Trophoblast cell (in vitro differentiated cells and primary cell): ENCODE results near the gene B9D2.

Experiments used
- DNase-seq, 2 donors: peaks; one replicate each; pipeline ENCODE4 v3.0.0-alpha.2; 2016
- H2AFZ ChIP-seq: 2 replicates; pipeline ENCODE4 v1.6.1; 2013; ENCODE audit warnings: low read length, moderate library complexity, mild to moderate bottlenecking; ENCODE audit not compliant: insufficient read depth, poor library complexity
- H2AK5ac ChIP-seq: 2 replicates; pipeline ENCODE4 v1.6.1; 2013; ENCODE audit warnings: mild to moderate bottlenecking, low read length
- H2BK120ac ChIP-seq: 2 replicates; pipeline ENCODE4 v1.6.1; 2013; ENCODE audit warnings: low read length, mild to moderate bottlenecking, moderate library complexity; ENCODE audit not compliant: insufficient read depth, poor library complexity
- H2BK12ac ChIP-seq: 2 replicates; pipeline ENCODE4 v1.6.1; 2013; ENCODE audit warnings: mild to moderate bottlenecking, low read length, moderate library complexity
- H2BK5ac ChIP-seq: 2 replicates; pipeline ENCODE4 v1.6.1; 2013; ENCODE audit warnings: low read length, low read depth, moderate library complexity, mild to moderate bottlenecking; ENCODE audit not compliant: poor library complexity
- H3K14ac ChIP-seq: 2 replicates; pipeline ENCODE4 v1.6.1; 2013; ENCODE audit warnings: mild to moderate bottlenecking, low read length
- H3K18ac ChIP-seq: 2 replicates; pipeline ENCODE4 v1.6.1; 2013; ENCODE audit warnings: mild to moderate bottlenecking, low read length
- H3K23ac ChIP-seq: 2 replicates; pipeline ENCODE4 v1.6.1; 2013; ENCODE audit warnings: low read length
- H3K27ac ChIP-seq: 2 replicates; pipeline ENCODE4 v1.5.1; 2013; ENCODE audit warnings: low read depth, mild to moderate bottlenecking, inconsistent platforms, low read length, moderate library complexity
- H3K27me3 ChIP-seq: 2 replicates; pipeline ENCODE4 v1.6.1; 2013; ENCODE audit warnings: inconsistent platforms, mild to moderate bottlenecking, low read length, moderate library complexity; ENCODE audit not compliant: insufficient read depth
- H3K36me3 ChIP-seq, 2 experiments: 1 replicate in 1 of 2; 2 replicates in 1 of 2; pipeline ENCODE4 v1.6.1; 2013; ENCODE audit warnings: low read length in 2 of 2, mild to moderate bottlenecking in 2 of 2, moderate library complexity in 1 of 2; ENCODE audit not compliant: insufficient read depth in 2 of 2, control insufficient read depth in 1 of 2
- H3K4ac ChIP-seq: 2 replicates; pipeline ENCODE4 v1.6.1; 2013; ENCODE audit warnings: low read depth, mild to moderate bottlenecking, low read length, moderate library complexity
- H3K4me1 ChIP-seq, 2 experiments: 1 replicate in 1 of 2; 2 replicates in 1 of 2; pipeline ENCODE4 v1.6.1; 2013; ENCODE audit warnings: low read length in 2 of 2, mild to moderate bottlenecking in 2 of 2, moderate library complexity in 1 of 2; ENCODE audit not compliant: insufficient read depth in 2 of 2, control insufficient read depth in 1 of 2
- H3K4me2 ChIP-seq: 2 replicates; pipeline ENCODE4 v1.6.1; 2013; ENCODE audit warnings: inconsistent platforms, mild to moderate bottlenecking, low read length, moderate library complexity
- H3K4me3 ChIP-seq: 2 replicates; pipeline ENCODE4 v1.5.1; 2013; ENCODE audit warnings: mild to moderate bottlenecking, low read depth, low read length, inconsistent platforms
- H3K79me1 ChIP-seq: one replicate; pipeline ENCODE4 v1.6.1; 2013; ENCODE audit warnings: low read length
- H3K79me2 ChIP-seq: 2 replicates; pipeline ENCODE4 v1.6.1; 2013; ENCODE audit warnings: low read length, mild to moderate bottlenecking; ENCODE audit not compliant: control insufficient read depth, insufficient read depth, poor library complexity
- H3K9ac ChIP-seq: 2 replicates; pipeline ENCODE4 v1.6.1; 2013; ENCODE audit warnings: mild to moderate bottlenecking, low read length
- H3K9me3 ChIP-seq: 2 replicates; pipeline ENCODE4 v1.6.1; 2013; ENCODE audit warnings: low read depth, mild to moderate bottlenecking, control low read depth, inconsistent platforms, low read length; ENCODE audit not compliant: insufficient read depth
- H4K12ac ChIP-seq: 2 replicates; pipeline ENCODE4 v1.6.1; 2013; ENCODE audit warnings: low read depth, mild to moderate bottlenecking, low read length, moderate library complexity
- H4K8ac ChIP-seq: 2 replicates; pipeline ENCODE4 v1.6.1; 2013; ENCODE audit warnings: low read depth, mild to moderate bottlenecking, low read length, moderate library complexity
- H4K91ac ChIP-seq: one replicate; pipeline ENCODE4 v1.6.1; 2013; ENCODE audit warnings: low read depth, mild to moderate bottlenecking, low read length, moderate library complexity
- WGBS: extraction: QIAGEN DNeasy Blood & Tissue Kit; methylation state at CpG from one replicate; pipeline ENCODE4 v1.1.7; 2013; ENCODE audit warnings: missing lambda C conversion rate; ENCODE audit not compliant: insufficient read length, insufficient coverage; ENCODE audit errors: extremely low coverage; 5-methylcytosine and 5-hydroxymethylcytosine counted together

Gene B9D2

GRCh38 chr19:41398050-41398418 is 34.1 kb upstream of the B9D2 start:
- peaks cover 5% of the 10 kb centered on the region for H3K79me2 ChIP-seq
- H3K36me3 ChIP-seq = no peaks in the 10 kb centered on the region
- peak overlapping the region; percentile 75 for H4K91ac ChIP-seq
- peak overlapping the region; percentile 93 for H3K18ac ChIP-seq
- H2BK5ac ChIP-seq = peak overlapping the region; percentile 20
- H3K14ac ChIP-seq = peak overlapping the region; percentile 89
- no peak overlapping the region for H2BK12ac ChIP-seq
- H3K27ac ChIP-seq = no peak overlapping the region
- no peak for DNase-seq
- H4K12ac ChIP-seq = peak overlapping the region; percentile 74
- H3K9me3 ChIP-seq = no peaks in the 10 kb centered on the region
- H3K23ac ChIP-seq = no peak overlapping the region
- no peaks in the 10 kb centered on the region for H3K27me3 ChIP-seq
- H2BK120ac ChIP-seq = peak overlapping the region; percentile 57
- H3K79me1 ChIP-seq = peaks cover 4% of the 10 kb centered on the region
- H4K8ac ChIP-seq = peak overlapping the region; percentile 95
- H2AFZ ChIP-seq = peak overlapping the region; percentile 95
- peak overlapping the region; percentile 95 for H3K4me3 ChIP-seq
- peak overlapping the region; percentile 99 for H3K9ac ChIP-seq
- H2AK5ac ChIP-seq = peak overlapping the region; percentile 43
- no CpG with 5 or more reads among the region's 5 CpGs for WGBS
- H3K4me1 ChIP-seq = peaks cover 3% of the 10 kb centered on the region in 2 experiments
- peak overlapping the region; percentile 89 for H3K4me2 ChIP-seq
- peak overlapping the region; percentile 93 for H3K4ac ChIP-seq

GRCh38 chr19:41397086-41398049 is 33.4 kb upstream of the B9D2 start, which contains the start of the genes BCKDHA and EXOSC5:
Gene BCKDHA (plus strand): TSS chr19:41397818. CDS start chr19:41397828, 10 bp downstream.
Gene EXOSC5 (minus strand): TSS chr19:41397359. CDS start chr19:41397328, 31 bp downstream.
- H2AFZ ChIP-seq = peak within 1 kb of the TSS; percentile 95
- no CpG with 5 or more reads among the region's 50 CpGs for WGBS
- DNase-seq = peak; percentile 100

GRCh38 chr19:41395355-41395754 is 31.4 kb upstream of the B9D2 start:
- Histone ChIP-seq H3K4me2 (no peak overlapping the region), H3K23ac (no peak overlapping the region), H3K9ac (no peak overlapping the region), H2AK5ac (no peak overlapping the region), H3K4ac (no peak overlapping the region), H2BK5ac (no peak overlapping the region), H2AFZ (no peak overlapping the region), H3K27ac (no peak overlapping the region), H3K4me1 (peaks cover 3% of the 10 kb centered on the region in 2 experiments), H2BK12ac (no peak overlapping the region), H3K14ac (no peak overlapping the region), H4K8ac (no peak overlapping the region), H3K27me3 (no peaks in the 10 kb centered on the region), H3K4me3 (no peak overlapping the region), H2BK120ac (no peak overlapping the region), H4K91ac (no peak overlapping the region), H3K36me3 (peaks cover 8 to 17% of the 10 kb centered on the region in 2 experiments), H3K9me3 (no peaks in the 10 kb centered on the region), H3K79me1 (peaks cover 4% of the 10 kb centered on the region), H4K12ac (no peak overlapping the region), H3K18ac (no peak overlapping the region), H3K79me2 (peaks cover 5% of the 10 kb centered on the region)
- WGBS = no CpG with 5 or more reads among the region's 6 CpGs
- DNase-seq = no peak

More at GRCh38 chr19:41397086-41398049, 33.4 kb upstream of the B9D2 start, which contains the start of the genes BCKDHA and EXOSC5:
- no peak within 1 kb of the TSS for H2BK12ac ChIP-seq
- peak within 1 kb of the TSS; percentile 20 for H2BK5ac ChIP-seq
- no peaks in the 10 kb centered on the region for H3K36me3 ChIP-seq
- peak within 1 kb of the TSS; percentile 99 for H3K9ac ChIP-seq
- H3K27ac ChIP-seq = no peak within 1 kb of the TSS
- peak within 1 kb of the TSS; percentile 89 for H3K4me2 ChIP-seq
- H3K79me2 ChIP-seq = peaks cover 5% of the 10 kb centered on the region
- H3K14ac ChIP-seq = peak within 1 kb of the TSS; percentile 89
- peak within 1 kb of the TSS; percentile 75 for H4K91ac ChIP-seq
- peaks cover 4% of the 10 kb centered on the region for H3K79me1 ChIP-seq
- peak within 1 kb of the TSS; percentile 57 for H2BK120ac ChIP-seq
- H3K4ac ChIP-seq = peak within 1 kb of the TSS; percentile 93
- H3K18ac ChIP-seq = peak within 1 kb of the TSS; percentile 93
- peak within 1 kb of the TSS; percentile 43 for H2AK5ac ChIP-seq
- no peak within 1 kb of the TSS for H3K23ac ChIP-seq
- peaks cover 3% of the 10 kb centered on the region in 2 experiments for H3K4me1 ChIP-seq
- peak within 1 kb of the TSS; percentile 74 for H4K12ac ChIP-seq
- no peaks in the 10 kb centered on the region for H3K27me3 ChIP-seq
- H3K4me3 ChIP-seq = peak within 1 kb of the TSS; percentile 95
- no peaks in the 10 kb centered on the region for H3K9me3 ChIP-seq
- peak within 1 kb of the TSS; percentile 95 for H4K8ac ChIP-seq

- no peak overlapping the region for H3K18ac ChIP-seq
- no peak overlapping the region for H3K14ac ChIP-seq
- H3K4me3 ChIP-seq = no peak overlapping the region
- no peak overlapping the region for H2AFZ ChIP-seq
- H3K27ac ChIP-seq = no peak overlapping the region
- no peak overlapping the region for H2BK12ac ChIP-seq
- H2BK120ac ChIP-seq = no peak overlapping the region
- H2AK5ac ChIP-seq = no peak overlapping the region
- H3K4ac ChIP-seq = no peak overlapping the region
- H3K27me3 ChIP-seq = no peaks in the 10 kb centered on the region
- peaks cover 1% of the 10 kb centered on the region for H3K79me2 ChIP-seq
- H3K9ac ChIP-seq = no peak overlapping the region
- H4K91ac ChIP-seq = no peak overlapping the region
- DNase-seq = no peak
- peaks cover 2% of the 10 kb centered on the region for H3K79me1 ChIP-seq
- H3K9me3 ChIP-seq = peaks cover 2% of the 10 kb centered on the region
- H3K23ac ChIP-seq = no peak overlapping the region
- H3K36me3 ChIP-seq = peaks cover 10 to 24% of the 10 kb centered on the region in 2 experiments
- no peak overlapping the region for H4K8ac ChIP-seq
- no peak overlapping the region for H3K4me2 ChIP-seq
- H4K12ac ChIP-seq = no peak overlapping the region
- no peaks in the 10 kb centered on the region for H3K4me1 ChIP-seq
- H2BK5ac ChIP-seq = no peak overlapping the region
- WGBS = no CpG with 5 or more reads among the region's 12 CpGs
Measured at GRCh38 chr19:41392775-41393174, 28.8 kb upstream of the B9D2 start.
